ENCODE measurements around the gene RBM15. TPM values are rescaled to one million over a fixed set of nuclear protein-coding genes. Genes with fewer than 3 reads are reported as not detected.

The RBM15 gene
- total RNA-seq, 1 donor, result 38.0 TPM

DNA sequence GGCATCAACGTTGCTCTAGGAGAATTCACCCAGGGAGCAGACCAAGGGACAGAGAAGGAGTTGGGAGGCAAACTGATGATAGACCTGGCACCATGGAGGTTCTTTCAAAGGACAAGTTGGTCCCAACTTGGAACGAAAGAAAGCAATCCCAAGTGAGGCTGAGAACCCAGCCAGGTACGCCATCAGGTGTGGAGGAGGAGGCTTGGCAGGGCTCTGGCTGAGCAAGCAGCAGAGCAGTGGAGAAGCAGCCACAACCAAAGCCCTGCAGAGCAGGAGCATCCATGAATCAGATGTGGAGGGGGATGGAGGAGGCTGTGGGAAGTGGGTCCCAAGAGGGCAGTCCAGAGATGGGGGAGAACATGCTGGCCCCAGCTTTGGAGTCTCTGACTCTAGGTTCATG is 36.3 kb upstream of the RBM15 start:
- H3K9me3 ChIP-seq (ENCODE audit: low read depth, low read length), result no peaks in the 10 kb centered on the region
- peaks cover 10% of the 10 kb centered on the region for H3K4me1 ChIP-seq (ENCODE audit: insufficient read depth, low read length)
- H3K27me3 ChIP-seq (ENCODE audit: insufficient read depth, low read length), result peaks cover 15% of the 10 kb centered on the region
- no peaks in the 10 kb centered on the region for H4K20me1 ChIP-seq (ENCODE audit: insufficient read depth, low read length)
- no peaks in the 10 kb centered on the region for H3K36me3 ChIP-seq (ENCODE audit: insufficient read depth, low read length)
- H3K27ac ChIP-seq (ENCODE audit: low read depth, low read length), result no peak overlapping the region
- TF ChIP-seq, protein P1, sequence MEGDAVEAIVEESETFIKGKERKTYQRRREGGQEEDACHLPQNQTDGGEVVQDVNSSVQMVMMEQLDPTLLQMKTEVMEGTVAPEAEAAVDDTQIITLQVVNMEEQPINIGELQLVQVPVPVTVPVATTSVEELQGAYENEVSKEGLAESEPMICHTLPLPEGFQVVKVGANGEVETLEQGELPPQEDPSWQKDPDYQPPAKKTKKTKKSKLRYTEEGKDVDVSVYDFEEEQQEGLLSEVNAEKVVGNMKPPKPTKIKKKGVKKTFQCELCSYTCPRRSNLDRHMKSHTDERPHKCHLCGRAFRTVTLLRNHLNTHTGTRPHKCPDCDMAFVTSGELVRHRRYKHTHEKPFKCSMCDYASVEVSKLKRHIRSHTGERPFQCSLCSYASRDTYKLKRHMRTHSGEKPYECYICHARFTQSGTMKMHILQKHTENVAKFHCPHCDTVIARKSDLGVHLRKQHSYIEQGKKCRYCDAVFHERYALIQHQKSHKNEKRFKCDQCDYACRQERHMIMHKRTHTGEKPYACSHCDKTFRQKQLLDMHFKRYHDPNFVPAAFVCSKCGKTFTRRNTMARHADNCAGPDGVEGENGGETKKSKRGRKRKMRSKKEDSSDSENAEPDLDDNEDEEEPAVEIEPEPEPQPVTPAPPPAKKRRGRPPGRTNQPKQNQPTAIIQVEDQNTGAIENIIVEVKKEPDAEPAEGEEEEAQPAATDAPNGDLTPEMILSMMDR (IDR thresholded peaks at IDR 0.05; ENCODE audit: extremely low read depth, low read depth, low read length), result no peak
- no peak overlapping the region for H3K4me3 ChIP-seq (ENCODE audit: insufficient read depth, low read length)
- H3K79me2 ChIP-seq (ENCODE audit: insufficient read depth, low read length), result no peaks in the 10 kb centered on the region
- no peak for DNase-seq (ENCODE audit: insufficient read length, low spot score, missing footprints)
- H3K4me2 ChIP-seq (ENCODE audit: insufficient read depth, low read length), result no peak overlapping the region
- H2AFZ ChIP-seq (ENCODE audit: low read length), result no peak overlapping the region

DNA sequence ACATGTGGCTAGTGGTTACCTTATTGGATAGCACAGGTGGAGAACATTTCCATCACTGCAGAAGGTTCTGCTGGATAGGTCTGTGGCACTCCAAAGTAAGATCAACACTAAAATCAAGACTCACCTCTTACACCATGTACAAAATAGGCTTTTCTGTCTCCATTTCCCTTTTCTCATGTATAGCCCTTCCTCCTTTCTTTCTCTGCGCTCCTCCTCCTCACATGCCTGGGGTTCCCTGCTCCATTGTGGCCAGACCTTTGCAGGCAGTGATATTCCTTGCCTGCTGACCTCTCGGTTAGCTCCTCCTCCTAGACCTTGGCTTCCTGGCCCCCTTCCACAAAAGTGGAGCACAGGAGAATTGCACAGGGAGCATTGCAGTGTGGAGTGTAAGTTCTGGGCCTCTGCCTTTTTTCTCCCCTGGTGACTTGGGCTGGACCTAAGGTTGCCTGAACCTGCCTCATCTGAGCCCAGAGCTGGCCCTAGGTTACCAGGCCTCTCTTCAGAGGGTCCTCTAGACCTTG is 33.2 kb upstream of the RBM15 start:
- Histone ChIP-seq H3K4me1 (ENCODE audit: insufficient read depth, low read length) (peaks cover 41% of the 10 kb centered on the region), H3K9me3 (ENCODE audit: low read depth, low read length) (no peaks in the 10 kb centered on the region), H2AFZ (ENCODE audit: low read length) (no peak overlapping the region), H3K4me2 (ENCODE audit: insufficient read depth, low read length) (no peak overlapping the region), H3K4me3 (ENCODE audit: insufficient read depth, low read length) (no peak overlapping the region), H3K79me2 (ENCODE audit: insufficient read depth, low read length) (no peaks in the 10 kb centered on the region), H4K20me1 (ENCODE audit: insufficient read depth, low read length) (no peaks in the 10 kb centered on the region), H3K36me3 (ENCODE audit: insufficient read depth, low read length) (no peaks in the 10 kb centered on the region), H3K27me3 (ENCODE audit: insufficient read depth, low read length) (peaks cover 11% of the 10 kb centered on the region), H3K27ac (ENCODE audit: low read depth, low read length) (no peak overlapping the region)
- no peak for DNase-seq (ENCODE audit: insufficient read length, low spot score, missing footprints)
- TF ChIP-seq, protein P1 (IDR thresholded peaks at IDR 0.05; ENCODE audit: extremely low read depth, low read depth, low read length), result no peak

DNA sequence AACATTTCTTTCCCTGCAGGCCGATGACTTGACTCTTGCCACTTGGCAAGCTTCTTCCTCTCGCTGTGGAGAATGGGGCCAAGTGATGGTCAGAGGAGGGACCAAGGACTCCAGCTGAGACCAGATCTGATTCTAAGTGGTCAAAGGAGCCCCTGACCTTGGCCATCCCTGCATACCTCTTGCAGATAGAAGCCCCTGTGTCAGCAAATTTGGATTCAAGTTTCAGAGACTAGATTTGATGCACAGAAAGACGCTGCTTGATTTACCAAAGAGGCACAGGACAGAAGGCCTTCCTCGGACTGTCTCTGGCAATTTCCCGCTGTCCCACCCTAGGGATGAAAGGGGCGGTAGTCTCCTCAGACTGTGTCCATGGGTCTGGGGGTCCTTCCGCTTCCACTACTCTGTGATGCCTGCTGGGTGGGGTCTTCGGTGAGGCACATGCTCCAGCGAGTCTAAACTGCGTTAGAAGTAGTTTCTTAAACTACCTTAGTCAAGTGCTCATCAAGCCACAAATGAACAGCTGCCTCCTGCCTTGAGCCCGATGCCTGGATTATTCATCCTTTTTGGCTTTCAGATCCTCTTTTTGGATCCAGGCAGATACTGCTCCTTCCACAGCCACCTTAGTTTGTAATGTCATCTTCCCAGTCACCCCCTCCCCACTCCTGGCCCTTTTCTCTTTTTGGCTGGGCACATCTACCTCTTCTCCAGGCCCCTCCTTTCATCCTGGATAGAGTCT is 31.8 kb upstream of the RBM15 start:
- Histone ChIP-seq H2AFZ (ENCODE audit: low read length) (peak overlapping the region; percentile 40), H3K4me3 (ENCODE audit: insufficient read depth, low read length) (no peak overlapping the region), H3K4me1 (ENCODE audit: insufficient read depth, low read length) (peaks cover 44% of the 10 kb centered on the region), H4K20me1 (ENCODE audit: insufficient read depth, low read length) (no peaks in the 10 kb centered on the region), H3K79me2 (ENCODE audit: insufficient read depth, low read length) (no peaks in the 10 kb centered on the region), H3K9me3 (ENCODE audit: low read depth, low read length) (no peaks in the 10 kb centered on the region), H3K36me3 (ENCODE audit: insufficient read depth, low read length) (no peaks in the 10 kb centered on the region), H3K4me2 (ENCODE audit: insufficient read depth, low read length) (peak overlapping the region; percentile 70), H3K27ac (ENCODE audit: low read depth, low read length) (peak overlapping the region; percentile 95), H3K27me3 (ENCODE audit: insufficient read depth, low read length) (peaks cover under 1% of the 10 kb centered on the region)
- TF ChIP-seq, protein P1 (IDR thresholded peaks at IDR 0.05; ENCODE audit: extremely low read depth, low read depth, low read length), result no peak
- peak; percentile 72 for DNase-seq (ENCODE audit: insufficient read length, low spot score, missing footprints)

DNA sequence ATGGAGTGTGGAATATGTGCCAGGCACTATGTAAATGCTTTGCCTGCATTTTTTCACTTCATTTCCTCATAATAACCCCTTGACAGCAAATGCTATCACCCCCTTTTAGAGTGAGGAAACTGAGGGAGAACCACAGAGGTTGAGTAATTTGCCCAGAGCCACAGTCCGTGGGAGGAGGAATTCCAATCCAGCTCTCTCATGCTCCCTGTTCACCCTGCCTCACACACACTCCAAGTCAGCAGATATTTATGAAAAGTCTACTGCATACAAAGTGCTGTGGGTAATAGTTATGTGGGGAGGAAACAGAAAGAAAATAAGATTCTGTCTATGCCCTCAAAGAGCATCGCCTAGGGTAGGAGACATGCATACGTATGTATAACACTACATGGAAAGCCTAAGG is 30.9 kb upstream of the RBM15 start:
- no peaks in the 10 kb centered on the region for H3K79me2 ChIP-seq (ENCODE audit: insufficient read depth, low read length)
- peaks cover 44% of the 10 kb centered on the region for H3K4me1 ChIP-seq (ENCODE audit: insufficient read depth, low read length)
- peak overlapping the region; percentile 12 for H3K4me3 ChIP-seq (ENCODE audit: insufficient read depth, low read length)
- H2AFZ ChIP-seq (ENCODE audit: low read length), result peak overlapping the region; percentile 63
- no peaks in the 10 kb centered on the region for H3K9me3 ChIP-seq (ENCODE audit: low read depth, low read length)
- H4K20me1 ChIP-seq (ENCODE audit: insufficient read depth, low read length), result no peaks in the 10 kb centered on the region
- H3K4me2 ChIP-seq (ENCODE audit: insufficient read depth, low read length), result peak overlapping the region; percentile 70
- H3K27ac ChIP-seq (ENCODE audit: low read depth, low read length), result peak overlapping the region; percentile 95
- no peaks in the 10 kb centered on the region for H3K36me3 ChIP-seq (ENCODE audit: insufficient read depth, low read length)
- DNase-seq (ENCODE audit: insufficient read length, low spot score, missing footprints), result peak; percentile 88
- no peaks in the 10 kb centered on the region for H3K27me3 ChIP-seq (ENCODE audit: insufficient read depth, low read length)
- TF ChIP-seq, protein P1 (IDR thresholded peaks at IDR 0.05; ENCODE audit: extremely low read depth, low read depth, low read length), result no peak

All from osteoblast (primary cell).